Endothelial cell of umbilical vein (primary cell): ENCODE measurements around the gene BMPER. TPM values are rescaled to one million over a fixed set of nuclear protein-coding genes. Genes with fewer than 3 reads are reported as not detected.

Experiments
- BruUV-seq: library from RNA; stranded (reverse); fragments of 400-500 nt; replicated peaks from 2 replicates; lab custom pipeline; 2021; lab: Mats Ljungman, UMichigan
- CTCF ChIA-PET: fragments of 300-600, 350-600 bp; sonication (Branson Sonifier 250); formaldehyde crosslinking; loops from one replicate; lab custom pipeline; 2021; ENCODE audit warnings: antibody characterized with exemption, inconsistent platforms; lab: Charles Lee
- POLR2A ChIA-PET: fragments of 300-600, 350-600 bp; sonication (Branson Sonifier 250); formaldehyde crosslinking; loops from one replicate; lab custom pipeline; 2021; ENCODE audit warnings: antibody characterized with exemption, inconsistent platforms; lab: Charles Lee
- DNase-seq: peaks from one replicate; pipeline ENCODE4 v3.0.0-alpha.2; 2011; ENCODE audit warnings: low read depth, low spot score
- FAIRE-seq: peaks from 2 replicates; lab custom pipeline; 2011; peaks lifted over from hg19 to GRCh38; lab: Jason Lieb, UNC
- H2AFZ ChIP-seq: 2 replicates; pipeline ENCODE4 v1.6.0; 2012; ENCODE audit warnings: low read depth, low read length, control low read depth, inconsistent platforms
- H3K27ac ChIP-seq: 2 replicates; pipeline ENCODE4 v1.5.1; 2011; ENCODE audit warnings: low read depth, mild to moderate bottlenecking, control low read depth, low read length, moderate library complexity; ENCODE audit not compliant: insufficient read depth
- H3K27me3 ChIP-seq, 2 experiments: 2 replicates each; pipeline versions ENCODE4 v1.6.0 to v1.6.1; 2011; ENCODE audit warnings: low read length in 2 of 2, mixed read lengths in 1 of 2; ENCODE audit not compliant: control insufficient read depth in 2 of 2, insufficient read depth in 2 of 2
- H3K36me3 ChIP-seq, 2 experiments: 2 replicates in 1 of 2; 3 replicates in 1 of 2; pipeline ENCODE4 v1.5.1; 2011; ENCODE audit warnings: low read length in 2 of 2, mild to moderate bottlenecking in 1 of 2, moderate library complexity in 1 of 2; ENCODE audit not compliant: control insufficient read depth in 2 of 2, insufficient read depth in 2 of 2; ENCODE audit errors: extremely low read depth in 1 of 2
- H3K4me1 ChIP-seq: 3 replicates; pipeline ENCODE4 v1.5.1; 2011; ENCODE audit warnings: mild to moderate bottlenecking, low read length; ENCODE audit not compliant: control insufficient read depth, insufficient read depth; ENCODE audit errors: extremely low read depth
- H3K4me2 ChIP-seq: 2 replicates; pipeline ENCODE4 v1.6.1; 2011; ENCODE audit warnings: low read length, control low read depth, mixed read lengths; ENCODE audit not compliant: insufficient read depth
- H3K4me3 ChIP-seq, 3 experiments: fragments of 200-600 bp in 1 of 3; sonication (generic), shearing (Covaris generic) in 1 of 3; replicated peaks in 1 of 3; 2 replicates each; pipeline ENCODE4 v1.5.1; 2011 to 2016; ENCODE audit warnings: control low read depth in 3 of 3, low read length in 3 of 3, mild to moderate bottlenecking in 2 of 3, inconsistent platforms in 1 of 3, low read depth in 1 of 3, moderate library complexity in 1 of 3; ENCODE audit not compliant: insufficient read depth in 1 of 3
- H3K79me2 ChIP-seq: 2 replicates; pipeline ENCODE4 v1.6.0; 2012; ENCODE audit warnings: low read length, inconsistent platforms; ENCODE audit not compliant: control insufficient read depth, insufficient read depth
- H3K9ac ChIP-seq: replicated peaks from 2 replicates; pipeline ENCODE3; 2011; ENCODE audit warnings: low read length, control low read depth; ENCODE audit not compliant: insufficient read depth; ENCODE audit errors: extremely low read depth
- H3K9me1 ChIP-seq: replicated peaks from 3 replicates; pipeline ENCODE4 v1.6.0; 2011; ENCODE audit warnings: mild to moderate bottlenecking, low read length; ENCODE audit not compliant: control insufficient read depth, insufficient read depth; ENCODE audit errors: extremely low read depth
- H3K9me3 ChIP-seq: replicated peaks from 2 replicates; pipeline ENCODE4 v1.5.1; 2012; ENCODE audit warnings: low read length, inconsistent platforms; ENCODE audit not compliant: control insufficient read depth, insufficient read depth
- H4K20me1 ChIP-seq: replicated peaks from 2 replicates; pipeline ENCODE3; 2011; ENCODE audit warnings: mild to moderate bottlenecking, low read length; ENCODE audit not compliant: control insufficient read depth, insufficient read depth; ENCODE audit errors: extremely low read depth
- EZH2 ChIP-seq: IDR thresholded peaks from 2 replicates; pipeline ENCODE4 v1.6.1; 2012; ENCODE audit warnings: borderline replicate concordance, low read depth, mild to moderate bottlenecking, moderate library complexity, low read length, inconsistent platforms; ENCODE audit not compliant: severe bottlenecking
- FOS ChIP-seq: IDR thresholded peaks from 2 replicates; pipeline ENCODE4 v1.6.1; 2011; ENCODE audit warnings: mild to moderate bottlenecking, low read length, moderate library complexity, borderline replicate concordance; ENCODE audit not compliant: insufficient read depth
- GATA2 ChIP-seq: IDR thresholded peaks from 2 replicates; pipeline ENCODE4 v1.7.0; 2011; ENCODE audit warnings: low read depth, mild to moderate bottlenecking, moderate library complexity, mixed read lengths, low read length; ENCODE audit not compliant: insufficient read length, insufficient read depth
- MAX ChIP-seq: IDR thresholded peaks from 2 replicates; pipeline ENCODE4 v1.6.1; 2011; ENCODE audit not compliant: insufficient read depth, insufficient read length
- MYC ChIP-seq: IDR thresholded peaks from one replicate; pipeline ENCODE4 v1.6.1; 2011; ENCODE audit warnings: mild to moderate bottlenecking, low read depth, low read length
- POLR2A ChIP-seq: IDR thresholded peaks from 2 replicates; pipeline ENCODE4 v1.6.1; 2012; ENCODE audit warnings: low read depth, mild to moderate bottlenecking, control low read depth, low read length
- POLR2AphosphoS5 ChIP-seq: IDR thresholded peaks from 2 replicates; pipeline ENCODE4 v1.6.1; 2012; ENCODE audit warnings: low read depth, mild to moderate bottlenecking, control low read depth, low read length, moderate library complexity; ENCODE audit not compliant: insufficient read depth
- dilution Hi-C: fragments of 300-500 bp; cut with MboI; formaldehyde crosslinking; loops from one replicate; pipeline ENCODE4 v1.15.0; 2019; ENCODE audit warnings: low sequenced_read_pairs; ENCODE audit not compliant: extremely low pct_ligation_motif_present
- intact Hi-C: fragments of 100-400 bp; cut with micrococcal nuclease; formaldehyde crosslinking; loops from one replicate; pipeline ENCODE4 v1.10.0; 2022
- polyA plus RNA-seq, 4 experiments: library from polyadenylated mRNA; depleted of rRNA in 3 of 4; stranded (reverse) in 3 of 4; unstranded in 1 of 4; fragments of >200 nt; gene quantifications; 2 replicates each; pipeline versions ENCODE4 v1.2.1 to v1.2.3, GENCODE V29; 2011 to 2012; ENCODE audit warnings: missing spikeins in 1 of 4
- total RNA-seq: library from RNA; stranded (reverse); gene quantifications from 2 replicates; pipeline ENCODE4 v1.2.3, GENCODE V29; 2021
- TF ChIP-seq, protein P1 (sequence below), 2 donors: IDR thresholded peaks; 1 replicate in 1 of 2; 2 replicates in 1 of 2; pipeline ENCODE4 v1.5.1; 2011; ENCODE audit warnings: low read length in 2 of 2, mild to moderate bottlenecking in 2 of 2, moderate library complexity in 2 of 2, control low read depth in 1 of 2, inconsistent platforms in 1 of 2, low read depth in 1 of 2; ENCODE audit not compliant: insufficient read depth in 1 of 2; ENCODE audit errors: extremely low read depth in 1 of 2

The BMPER gene
- total and polyA plus RNA-seq, 2 donors (not counting 3 experiments of a cell fraction or from before 2014, with no cell fraction given), result 0.10 to 0.13 TPM

GRCh38 chr7:33958104-33958503 is 52.8 kb downstream of the BMPER start:
- Histone ChIP-seq H4K20me1 (no peaks in the 10 kb centered on the region), H3K4me1 (no peaks in the 10 kb centered on the region), H3K27me3 (peaks cover 0 to 1% of the 10 kb centered on the region in 2 experiments), H3K36me3 (no peaks in the 10 kb centered on the region), H3K9ac (no peak overlapping the region), H3K79me2 (no peaks in the 10 kb centered on the region), H3K9me1 (no peaks in the 10 kb centered on the region), H3K27ac (no peak overlapping the region), H3K4me2 (no peak overlapping the region), H3K4me3 (no peak overlapping the region), H3K9me3 (no peaks in the 10 kb centered on the region), H2AFZ (no peak overlapping the region)
- BruUV-seq, result no TSS peak
- TF ChIP-seq MAX (no peak), FOS (no peak), EZH2 (no peak), POLR2AphosphoS5 (no peak), GATA2 (no peak), POLR2A (no peak), MYC (no peak)
- TF ChIP-seq, protein P1, sequence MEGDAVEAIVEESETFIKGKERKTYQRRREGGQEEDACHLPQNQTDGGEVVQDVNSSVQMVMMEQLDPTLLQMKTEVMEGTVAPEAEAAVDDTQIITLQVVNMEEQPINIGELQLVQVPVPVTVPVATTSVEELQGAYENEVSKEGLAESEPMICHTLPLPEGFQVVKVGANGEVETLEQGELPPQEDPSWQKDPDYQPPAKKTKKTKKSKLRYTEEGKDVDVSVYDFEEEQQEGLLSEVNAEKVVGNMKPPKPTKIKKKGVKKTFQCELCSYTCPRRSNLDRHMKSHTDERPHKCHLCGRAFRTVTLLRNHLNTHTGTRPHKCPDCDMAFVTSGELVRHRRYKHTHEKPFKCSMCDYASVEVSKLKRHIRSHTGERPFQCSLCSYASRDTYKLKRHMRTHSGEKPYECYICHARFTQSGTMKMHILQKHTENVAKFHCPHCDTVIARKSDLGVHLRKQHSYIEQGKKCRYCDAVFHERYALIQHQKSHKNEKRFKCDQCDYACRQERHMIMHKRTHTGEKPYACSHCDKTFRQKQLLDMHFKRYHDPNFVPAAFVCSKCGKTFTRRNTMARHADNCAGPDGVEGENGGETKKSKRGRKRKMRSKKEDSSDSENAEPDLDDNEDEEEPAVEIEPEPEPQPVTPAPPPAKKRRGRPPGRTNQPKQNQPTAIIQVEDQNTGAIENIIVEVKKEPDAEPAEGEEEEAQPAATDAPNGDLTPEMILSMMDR (IDR thresholded peaks at IDR 0.05; ENCODE audit: extremely low read depth in 1 of 2, insufficient read depth in 1 of 2, low read depth in 1 of 2, low read length in 2 of 2), result no peak
- ChIA-PET POLR2A (no interaction called here), CTCF (no interaction called here)
- FAIRE-seq (no peak), DNase-seq (no peak)
- intact Hi-C loops (no loop called here), dilution Hi-C loops (no loop called here)
